PC-3 (cell line): ENCODE data around the gene MYL5. TPM values are rescaled to one million over a fixed set of nuclear protein-coding genes. Genes with fewer than 3 reads are reported as not detected.

Experiments used
- ATAC-seq: fragments of 200-7000 bp; cut with Tn5 transposase; 2 replicates; pipeline ENCODE4 v1.9.1; 2020; ENCODE audit warnings: mild to moderate bottlenecking, moderate library complexity
- BruUV-seq: library from RNA; stranded (reverse); fragments of 400-500 nt; replicated peaks from 2 replicates; lab custom pipeline; 2021; lab: Mats Ljungman, UMichigan
- CTCF ChIA-PET: fragments of 300-600 bp; sonication (Branson Sonifier 250); formaldehyde crosslinking; loops from one replicate; lab custom pipeline; 2022; ENCODE audit warnings: antibody characterized with exemption; lab: Charles Lee
- POLR2A ChIA-PET: fragments of 300-600 bp; sonication (Branson Sonifier 250); formaldehyde crosslinking; loops from one replicate; lab custom pipeline; 2022; ENCODE audit warnings: antibody characterized with exemption; ENCODE audit not compliant: unreplicated experiment; lab: Charles Lee
- DNase-seq: peaks from one replicate; pipeline ENCODE4 v3.0.0-alpha.2; 2015
- H2AFZ ChIP-seq: fragments of 300-600 bp; sonication (generic); 2 replicates; pipeline ENCODE4 v1.6.0; 2016; ENCODE audit warnings: antibody characterized with exemption, low read length
- H3F3A ChIP-seq: fragments of 300-600 bp; sonication (generic); one replicate; pipeline ENCODE4 v1.6.0; 2017; ENCODE audit warnings: antibody characterized with exemption, low read length, control low read depth, mild to moderate bottlenecking; ENCODE audit not compliant: unreplicated experiment
- H3K27ac ChIP-seq: fragments of 300-600 bp; sonication (generic); 2 replicates; pipeline ENCODE4 v1.5.1; 2016; ENCODE audit warnings: mild to moderate bottlenecking, low read length
- H3K27me3 ChIP-seq: fragments of 300-600 bp; sonication (generic); 2 replicates; pipeline ENCODE4 v1.6.1; 2016; ENCODE audit warnings: low read length, mixed read lengths
- H3K36me3 ChIP-seq: fragments of 300-600 bp; sonication (generic); 2 replicates; pipeline ENCODE4 v1.6.1; 2016; ENCODE audit warnings: low read depth, mixed run types, low read length, mixed read lengths
- H3K4me1 ChIP-seq: fragments of 300-600 bp; sonication (generic); 2 replicates; pipeline ENCODE4 v1.5.1; 2016; ENCODE audit warnings: low read length; ENCODE audit not compliant: insufficient read depth
- H3K4me2 ChIP-seq: fragments of 300-600 bp; sonication (generic); 2 replicates; pipeline ENCODE4 v1.6.0; 2016; ENCODE audit warnings: low read length
- H3K4me3 ChIP-seq: fragments of 300-600 bp; sonication (generic); 2 replicates; pipeline ENCODE4 v1.5.1; 2016; ENCODE audit warnings: mild to moderate bottlenecking, low read length, mixed read lengths
- H3K79me2 ChIP-seq: fragments of 300-600 bp; sonication (generic); 2 replicates; pipeline ENCODE4 v1.6.1; 2017; ENCODE audit warnings: low read length, mixed read lengths
- H3K9ac ChIP-seq: fragments of 300-600 bp; sonication (generic); 2 replicates; pipeline ENCODE4 v1.6.0; 2016; ENCODE audit warnings: mild to moderate bottlenecking, low read length
- H3K9me2 ChIP-seq: fragments of 300-600 bp; sonication (generic); replicated peaks from 2 replicates; pipeline ENCODE4 v1.6.1; 2016; ENCODE audit warnings: mixed run types, low read length, mixed read lengths
- H3K9me3 ChIP-seq: fragments of 300-600 bp; sonication (generic); 2 replicates; pipeline ENCODE4 v1.6.1; 2016; ENCODE audit warnings: low read length, mixed read lengths
- H4K20me1 ChIP-seq: fragments of 300-600 bp; sonication (generic); 2 replicates; pipeline ENCODE4 v1.6.1; 2016; ENCODE audit warnings: low read length, mixed read lengths
- CTCF ChIP-seq: fragments of 300-600 bp; sonication (generic); conservative IDR thresholded peaks from 2 replicates; pipeline ENCODE4 v1.5.1; 2017; ENCODE audit warnings: antibody characterized with exemption, low read depth, mild to moderate bottlenecking, low read length
- EZH2 ChIP-seq: fragments of 300-600 bp; sonication (generic); IDR thresholded peaks from one replicate; pipeline ENCODE4 v1.6.1; 2017; ENCODE audit warnings: antibody characterized with exemption, mild to moderate bottlenecking, low read length; ENCODE audit not compliant: unreplicated experiment
- EZH2phosphoT487 ChIP-seq: fragments of 300-600 bp; sonication (generic); IDR thresholded peaks from 2 replicates; pipeline ENCODE4 v1.6.1; 2018; ENCODE audit warnings: mild to moderate bottlenecking, antibody characterized with exemption, low read length, borderline replicate concordance
- intact Hi-C: fragments of 100-400 bp; cut with micrococcal nuclease; formaldehyde crosslinking; loops from 2 replicates; pipeline ENCODE4 v1.9.0; 2023
- total RNA-seq: library from RNA; depleted of rRNA; stranded (reverse); fragments of >200 nt; gene quantifications from 2 replicates; pipeline ENCODE4 v1.2.3, GENCODE V29; 2014

The MYL5 gene
- total RNA-seq, 1 experiment from 2014 or later: 15.2 TPM

DNA sequence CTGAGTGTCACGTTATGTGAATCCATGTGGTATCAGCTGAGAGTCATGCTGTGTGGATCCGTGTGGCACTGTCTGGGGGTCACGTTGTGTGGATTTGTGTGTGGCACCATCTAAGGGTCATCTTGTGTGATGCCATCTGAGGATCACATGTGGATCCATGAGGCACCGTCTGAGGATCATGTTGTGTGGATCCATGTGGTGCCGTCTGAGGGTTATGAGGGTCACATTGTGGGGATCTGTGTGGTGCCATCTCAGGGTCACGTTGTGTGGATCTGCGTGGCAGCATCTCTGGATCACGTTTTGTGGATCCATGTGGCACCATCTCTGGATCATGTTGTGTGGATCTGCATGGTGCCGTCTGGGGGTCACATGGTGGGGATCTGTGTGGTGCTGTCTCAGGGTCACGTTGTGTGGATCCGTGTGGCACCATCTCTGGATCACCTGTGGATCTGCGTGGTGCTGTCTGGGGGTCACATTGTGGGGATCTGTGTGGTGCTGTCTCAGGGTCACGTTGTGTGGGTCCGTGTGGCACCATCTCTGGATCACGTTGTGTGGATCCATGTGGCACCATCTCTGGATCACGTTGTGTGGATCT is 42.0 kb upstream of the MYL5 start:
- Histone ChIP-seq H3K4me3 (no peak overlapping the region), H3K4me2 (no peak overlapping the region), H3K36me3 (no peaks in the 10 kb centered on the region), H3K9me3 (no peaks in the 10 kb centered on the region), H3K4me1 (no peaks in the 10 kb centered on the region), H4K20me1 (no peaks in the 10 kb centered on the region), H3K9ac (no peak overlapping the region), H3K9me2 (no peaks in the 10 kb centered on the region), H2AFZ (no peak overlapping the region), H3K27me3 (peaks cover 8% of the 10 kb centered on the region; the same call in 1 of the 2 replicates), H3F3A (no peaks in the 10 kb centered on the region), H3K79me2 (no peaks in the 10 kb centered on the region), H3K27ac (no peak overlapping the region)
- BruUV-seq: no TSS peak
- no peak for TF ChIP-seq CTCF
- no peak for TF ChIP-seq EZH2
- TF ChIP-seq EZH2phosphoT487: no peak
- ChIA-PET POLR2A (no interaction called here), CTCF (no interaction called here)
- no peak for ATAC-seq
- intact Hi-C loops: no loop called here
- DNase-seq: no peak

- no peak for TF ChIP-seq CTCF
- no peak for TF ChIP-seq EZH2
- no peak for TF ChIP-seq EZH2phosphoT487
- Histone ChIP-seq H3K4me1 (no peaks in the 10 kb centered on the region), H2AFZ (no peak overlapping the region), H3K9me2 (no peaks in the 10 kb centered on the region), H3K79me2 (no peaks in the 10 kb centered on the region), H3K4me2 (no peak overlapping the region), H3F3A (no peaks in the 10 kb centered on the region), H3K27me3 (peaks cover 8% of the 10 kb centered on the region; the same call in 1 of the 2 replicates), H3K9me3 (no peaks in the 10 kb centered on the region), H4K20me1 (no peaks in the 10 kb centered on the region), H3K4me3 (no peak overlapping the region), H3K36me3 (no peaks in the 10 kb centered on the region), H3K27ac (no peak overlapping the region), H3K9ac (no peak overlapping the region)
- no peak for DNase-seq
- POLR2A ChIA-PET: no interaction called here
- no peak for ATAC-seq
- no TSS peak for BruUV-seq
- intact Hi-C loops: no loop called here
- CTCF ChIA-PET: no interaction called here
Measured at GRCh38 chr4:632926-633325, 41.4 kb upstream of the MYL5 start.

GRCh38 chr4:633406-633805 is 40.9 kb upstream of the MYL5 start:
- ATAC-seq (no peak), DNase-seq (no peak)
- Histone ChIP-seq H3K79me2 (no peaks in the 10 kb centered on the region), H2AFZ (no peak overlapping the region), H3K27ac (no peak overlapping the region), H3K9ac (no peak overlapping the region), H3K27me3 (peaks cover 8% of the 10 kb centered on the region; the same call in 1 of the 2 replicates), H3K36me3 (no peaks in the 10 kb centered on the region), H3K9me3 (no peaks in the 10 kb centered on the region), H3K4me2 (no peak overlapping the region), H3K4me1 (no peaks in the 10 kb centered on the region), H3K9me2 (no peaks in the 10 kb centered on the region), H3K4me3 (no peak overlapping the region), H4K20me1 (no peaks in the 10 kb centered on the region), H3F3A (no peaks in the 10 kb centered on the region)
- intact Hi-C loops: no loop called here
- ChIA-PET POLR2A (no interaction called here), CTCF (no interaction called here)
- BruUV-seq: no TSS peak
- TF ChIP-seq CTCF (no peak), EZH2 (no peak), EZH2phosphoT487 (no peak)
